Neural crest cell (in vitro differentiated cells): ENCODE measurements around the gene DUS2. TPM values are rescaled to one million over a fixed set of nuclear protein-coding genes. Genes with fewer than 3 reads are reported as not detected.
"Not testable (repeated sequence)": the region's sequence is repeated elsewhere in the genome, so short reads cannot be mapped to it uniquely, and the experiment has no call there.

Source experiments
- DNase-seq: peaks from one replicate; pipeline ENCODE4 v3.0.0; 2021; ENCODE audit warnings: low read depth, mixed read lengths, low spot score
- H3K27ac Mint-ChIP-seq: one replicate; pipeline ENCODE4 v1.8.0; 2021; ENCODE audit warnings: mild to moderate bottlenecking, mixed read lengths; ENCODE audit not compliant: unreplicated experiment
- H3K27me3 Mint-ChIP-seq: 2 replicates; pipeline ENCODE4 v1.8.0; 2021; ENCODE audit warnings: low read depth, mild to moderate bottlenecking, mixed read lengths
- H3K36me3 Mint-ChIP-seq: 2 replicates; pipeline ENCODE4 v1.8.0; 2021; ENCODE audit warnings: low read depth, mild to moderate bottlenecking, mixed read lengths
- H3K4me1 Mint-ChIP-seq: 2 replicates; pipeline ENCODE4 v1.8.0; 2021; ENCODE audit warnings: mixed read lengths
- H3K4me3 Mint-ChIP-seq: one replicate; pipeline ENCODE4 v1.8.0; 2021; ENCODE audit warnings: mild to moderate bottlenecking, mixed read lengths
- H3K9me3 Mint-ChIP-seq: 2 replicates; pipeline ENCODE4 v1.8.0; 2021; ENCODE audit warnings: mixed read lengths
- CTCF ChIP-seq: fragments of 200-600 bp; sonication (generic); conservative IDR thresholded peaks from 2 replicates; pipeline ENCODE4 v1.5.0; 2021; ENCODE audit warnings: antibody characterized with exemption, mild to moderate bottlenecking
- total RNA-seq: library from RNA; stranded (reverse); gene quantifications from 2 replicates; pipeline ENCODE4 v1.2.1, GENCODE V29; 2021

The DUS2 gene
- total RNA-seq, 1 donor from 2014 or later, result 28.4 TPM

- not testable (repeated sequence) for H3K27ac Mint-ChIP-seq, DNase-seq, H3K4me3 Mint-ChIP-seq, H3K27me3 Mint-ChIP-seq
- peaks cover 14% of the 10 kb centered on the region for H3K4me1 Mint-ChIP-seq
- H3K9me3 Mint-ChIP-seq, result peaks cover 30% of the 10 kb centered on the region
- H3K36me3 Mint-ChIP-seq, result peaks cover 52% of the 10 kb centered on the region
Measured at GRCh38 chr16:68110611-68111010, 87.5 kb downstream of the DUS2 start.

GRCh38 chr16:68111379-68111778 lies 88.3 kb downstream of the DUS2 start:
- TF ChIP-seq CTCF, result no peak
- Mint-ChIP-seq H3K36me3 (peaks cover 50% of the 10 kb centered on the region), H3K4me1 (peaks cover 16% of the 10 kb centered on the region)

GRCh38 chr16:68113059-68113761 lies 90.1 kb downstream of the DUS2 start:
- DNase-seq, result no peak
- no peaks in the 10 kb centered on the region for H3K27me3 Mint-ChIP-seq
- H3K27ac Mint-ChIP-seq, result no peak overlapping the region
- H3K4me1 Mint-ChIP-seq, result peaks cover 20% of the 10 kb centered on the region
- TF ChIP-seq CTCF, result no peak
- H3K9me3 Mint-ChIP-seq, result peaks cover 22% of the 10 kb centered on the region
- peaks cover 40% of the 10 kb centered on the region for H3K36me3 Mint-ChIP-seq
- H3K4me3 Mint-ChIP-seq, result no peak overlapping the region

More at GRCh38 chr16:68111379-68111778, 88.3 kb downstream of the DUS2 start:
- DNase-seq, result no peak
- peaks cover 30% of the 10 kb centered on the region for H3K9me3 Mint-ChIP-seq
- H3K27me3 Mint-ChIP-seq, result no peaks in the 10 kb centered on the region
- H3K27ac Mint-ChIP-seq, result no peak overlapping the region
- no peak overlapping the region for H3K4me3 Mint-ChIP-seq

GRCh38 chr16:68113765-68114240 lies 90.7 kb downstream of the DUS2 start:
- H3K36me3 Mint-ChIP-seq, result peaks cover 35% of the 10 kb centered on the region
- H3K4me1 Mint-ChIP-seq, result peaks cover 24% of the 10 kb centered on the region
- no peak for DNase-seq
- peaks cover 17% of the 10 kb centered on the region for H3K9me3 Mint-ChIP-seq
- no peak overlapping the region for H3K27ac Mint-ChIP-seq
- no peaks in the 10 kb centered on the region for H3K27me3 Mint-ChIP-seq
- no peak for TF ChIP-seq CTCF
- H3K4me3 Mint-ChIP-seq, result no peak overlapping the region

GRCh38 chr16:68114939-68115338 lies 91.9 kb downstream of the DUS2 start:
- H3K9me3 Mint-ChIP-seq, DNase-seq, H3K27me3 Mint-ChIP-seq, H3K27ac Mint-ChIP-seq, H3K4me3 Mint-ChIP-seq: not testable (repeated sequence)
- Mint-ChIP-seq H3K36me3 (peaks cover 24% of the 10 kb centered on the region), H3K4me1 (peaks cover 24% of the 10 kb centered on the region)

GRCh38 chr16:68115851-68116250 lies 92.8 kb downstream of the DUS2 start:
- peaks cover 19% of the 10 kb centered on the region for H3K36me3 Mint-ChIP-seq
- DNase-seq, result no peak
- H3K4me3 Mint-ChIP-seq, result no peak overlapping the region
- H3K4me1 Mint-ChIP-seq, result peaks cover 24% of the 10 kb centered on the region
- TF ChIP-seq CTCF, result no peak
- peaks cover 2% of the 10 kb centered on the region for H3K9me3 Mint-ChIP-seq
- no peaks in the 10 kb centered on the region for H3K27me3 Mint-ChIP-seq
- H3K27ac Mint-ChIP-seq, result no peak overlapping the region
